Measurements from ENCODE around the gene UBALD2.
"Not testable (repeated sequence)": the region's sequence is repeated elsewhere in the genome, so short reads cannot be mapped to it uniquely, and the experiment has no call there.

The UBALD2 gene

DNA sequence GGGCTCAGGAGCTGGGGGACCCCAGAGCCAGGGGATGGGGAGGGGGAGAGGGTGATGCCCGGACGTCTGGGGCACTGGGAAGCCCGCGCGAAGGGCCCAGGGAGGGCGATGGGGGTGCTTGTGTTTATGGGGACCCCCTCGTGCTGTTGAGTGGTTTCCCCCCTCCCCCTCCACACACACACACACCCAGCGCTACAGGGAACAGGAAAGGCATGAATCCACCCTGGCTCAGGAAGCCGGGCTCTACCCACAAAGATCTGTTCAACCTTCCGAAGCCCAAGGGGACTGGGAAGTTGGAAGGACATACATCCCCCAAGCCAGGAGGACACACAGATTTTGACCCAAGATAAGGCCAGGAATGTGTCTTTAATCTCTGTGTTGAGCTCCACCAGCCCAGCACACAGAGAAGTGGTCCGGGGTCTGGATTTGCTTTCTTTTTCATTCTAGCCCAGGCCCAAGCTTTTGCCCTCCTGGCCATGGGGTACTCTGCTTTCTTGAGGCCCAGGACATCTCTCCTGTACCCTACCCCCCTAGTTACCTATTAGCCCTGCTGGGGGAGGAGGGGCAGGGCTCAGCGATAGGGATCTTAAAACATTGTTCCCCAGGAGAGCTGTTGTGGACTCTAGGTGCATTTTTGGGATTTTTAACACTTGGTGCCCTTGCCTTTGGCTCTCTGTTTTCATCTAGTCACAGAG is 1.2 kb downstream of the UBALD2 start:
- DNase-seq: peak in 2 of 6 experiments; percentile 32 to 36

DNA sequence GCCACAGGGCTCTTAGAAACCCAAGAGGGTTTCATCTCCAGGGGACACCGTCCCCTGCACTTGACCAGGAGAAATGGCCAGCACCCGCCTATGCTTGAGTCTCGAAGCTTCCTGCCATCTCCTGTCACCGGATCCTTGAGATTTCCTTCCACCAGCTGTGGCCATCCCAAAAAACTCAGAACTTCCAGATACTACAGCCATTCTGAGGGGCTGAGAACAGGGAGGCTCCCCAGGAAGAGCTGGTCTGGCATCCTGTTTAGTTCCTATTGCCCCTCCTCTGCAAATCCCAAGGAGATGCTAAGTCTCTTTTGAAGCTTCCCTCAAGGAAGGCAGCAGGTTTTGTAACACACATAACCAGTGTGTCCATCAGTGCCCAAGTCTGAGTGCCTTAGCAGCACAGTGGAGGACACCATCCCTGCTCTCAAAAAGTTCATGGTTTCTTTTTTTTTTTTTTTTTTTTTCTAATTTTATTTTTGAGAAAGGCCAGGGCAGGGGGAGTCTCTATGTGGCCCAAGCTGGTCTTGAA is 2.0 kb downstream of the UBALD2 start:
- DNase-seq: no peak

DNA sequence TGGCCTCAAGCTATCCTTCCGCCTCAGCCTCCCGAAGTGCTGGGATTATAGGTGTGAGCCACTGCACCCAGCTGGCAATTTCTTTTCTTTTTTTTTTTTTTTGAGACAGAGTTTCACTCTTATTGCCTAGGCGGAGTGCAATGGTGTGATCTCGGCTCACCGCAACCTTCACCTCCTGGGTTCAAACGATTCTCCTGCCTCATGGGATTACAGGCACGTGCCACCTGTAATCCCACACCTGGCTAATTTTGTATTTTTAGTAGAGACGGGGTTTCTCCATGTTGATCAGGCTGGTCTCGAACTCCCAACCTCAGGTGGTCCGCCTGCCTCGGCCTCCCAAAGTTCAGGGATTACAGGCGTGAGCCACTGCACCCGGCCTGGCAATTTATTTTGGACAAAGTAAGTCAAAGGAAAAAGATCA is 2.4 kb downstream of the UBALD2 start:
- DNase-seq: not testable (repeated sequence)

DNA sequence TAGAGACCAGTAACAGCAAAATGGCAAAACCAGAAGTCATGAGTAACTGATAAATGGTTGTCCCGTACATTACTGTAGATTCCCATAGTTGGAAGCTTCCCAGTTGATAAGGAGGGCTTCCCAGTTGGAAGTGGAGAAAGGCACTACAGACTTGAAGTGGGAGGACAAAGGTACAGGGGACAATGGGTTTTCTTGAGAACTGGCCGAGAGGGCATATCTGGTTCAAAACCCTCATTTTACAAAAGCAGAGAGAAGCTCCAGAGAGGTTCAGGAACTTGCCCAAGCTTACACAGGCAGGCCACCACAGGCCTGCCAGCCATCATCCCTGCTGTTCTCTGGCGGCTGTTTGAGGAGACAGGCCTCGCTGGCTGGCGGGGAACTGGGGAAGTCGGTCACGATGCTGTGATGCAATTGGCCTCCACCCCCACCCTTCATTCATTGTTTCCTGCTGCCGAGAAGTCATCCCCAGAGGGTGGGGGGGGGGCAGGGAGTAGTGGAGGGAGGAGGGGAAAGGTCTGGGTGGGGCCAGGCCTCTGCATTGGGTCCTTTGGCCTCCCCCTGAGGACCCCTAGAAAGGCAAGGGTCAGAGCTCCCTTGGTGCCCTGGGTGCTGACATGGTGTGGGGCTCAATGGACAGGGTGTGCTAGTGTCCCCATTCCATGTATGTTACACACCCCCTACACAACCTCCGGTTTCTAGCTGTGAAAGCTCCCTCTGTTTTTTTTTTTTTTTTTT is 3.0 kb downstream of the UBALD2 start:
- DNase-seq: peak; percentile 47 to 61 (median 55)

DNA sequence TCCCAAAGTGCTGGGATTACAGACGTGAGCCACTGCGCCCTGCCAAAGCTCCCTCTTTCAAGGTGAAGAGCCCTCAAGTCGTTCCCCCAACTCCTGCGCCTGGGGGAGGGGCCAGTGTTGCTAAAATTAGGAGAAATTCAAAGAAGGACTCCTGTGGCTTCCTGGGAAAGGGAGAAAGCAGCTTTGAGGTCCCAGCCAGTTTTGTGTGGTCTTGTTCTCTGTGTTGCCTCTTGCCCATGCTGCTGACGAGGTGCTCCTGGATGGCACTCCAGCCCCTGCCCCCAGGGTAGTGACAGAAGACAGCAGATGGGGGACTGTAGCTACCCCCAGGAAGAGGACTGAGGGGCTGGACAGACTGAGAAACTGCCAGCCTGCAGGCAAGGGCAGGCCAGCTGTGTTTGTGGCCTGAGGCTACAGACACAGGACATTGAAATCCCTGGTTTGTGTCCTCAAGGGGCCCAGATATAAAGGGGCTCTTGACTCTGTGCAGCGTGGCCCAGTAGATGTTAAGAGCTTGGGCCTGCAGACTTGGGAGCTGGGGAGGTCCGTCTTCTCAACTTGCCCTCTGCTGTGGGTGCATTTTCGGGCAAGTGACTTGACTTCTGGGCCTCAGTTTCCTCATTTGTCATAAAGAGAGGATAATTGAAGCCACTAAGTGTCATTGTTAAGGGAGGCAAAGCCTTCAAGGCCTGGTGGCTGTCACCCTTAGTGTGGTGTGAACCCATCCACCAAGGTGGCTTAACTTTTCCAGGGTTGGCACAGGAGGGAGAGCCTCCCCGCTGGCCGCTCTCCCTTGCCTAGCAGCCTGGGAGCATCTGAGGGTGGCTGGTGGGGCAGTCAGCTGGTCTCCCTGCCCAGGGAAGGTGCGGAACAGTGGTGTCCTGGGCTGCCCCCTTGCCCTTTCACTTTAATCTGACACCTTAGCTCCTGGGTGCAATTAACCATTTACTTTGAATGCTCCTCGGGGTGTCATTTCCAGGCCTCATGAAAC is 4.1 kb downstream of the UBALD2 start:
- DNase-seq: peak in 1 of 6 experiments; percentile 13

DNA sequence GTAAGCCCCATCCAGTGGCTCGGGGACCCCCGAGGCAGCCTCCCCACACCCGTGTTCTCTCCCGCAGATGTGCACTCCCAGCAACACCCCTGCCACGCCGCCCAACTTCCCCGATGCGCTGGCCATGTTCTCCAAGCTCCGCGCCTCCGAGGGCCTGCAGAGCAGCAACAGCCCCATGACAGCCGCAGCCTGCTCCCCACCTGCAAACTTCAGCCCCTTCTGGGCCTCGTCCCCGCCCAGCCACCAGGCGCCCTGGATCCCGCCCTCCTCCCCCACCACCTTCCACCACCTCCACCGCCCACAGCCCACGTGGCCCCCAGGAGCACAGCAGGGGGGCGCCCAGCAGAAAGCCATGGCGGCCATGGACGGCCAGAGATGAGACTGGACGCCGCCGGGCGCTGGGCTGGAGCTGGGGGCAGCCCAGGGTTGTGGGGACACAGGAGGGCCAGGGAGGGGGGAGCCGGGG is 5.0 kb downstream of the UBALD2 start:
- DNase-seq: peak in 2 of 6 experiments; percentile 11 to 31

DNA sequence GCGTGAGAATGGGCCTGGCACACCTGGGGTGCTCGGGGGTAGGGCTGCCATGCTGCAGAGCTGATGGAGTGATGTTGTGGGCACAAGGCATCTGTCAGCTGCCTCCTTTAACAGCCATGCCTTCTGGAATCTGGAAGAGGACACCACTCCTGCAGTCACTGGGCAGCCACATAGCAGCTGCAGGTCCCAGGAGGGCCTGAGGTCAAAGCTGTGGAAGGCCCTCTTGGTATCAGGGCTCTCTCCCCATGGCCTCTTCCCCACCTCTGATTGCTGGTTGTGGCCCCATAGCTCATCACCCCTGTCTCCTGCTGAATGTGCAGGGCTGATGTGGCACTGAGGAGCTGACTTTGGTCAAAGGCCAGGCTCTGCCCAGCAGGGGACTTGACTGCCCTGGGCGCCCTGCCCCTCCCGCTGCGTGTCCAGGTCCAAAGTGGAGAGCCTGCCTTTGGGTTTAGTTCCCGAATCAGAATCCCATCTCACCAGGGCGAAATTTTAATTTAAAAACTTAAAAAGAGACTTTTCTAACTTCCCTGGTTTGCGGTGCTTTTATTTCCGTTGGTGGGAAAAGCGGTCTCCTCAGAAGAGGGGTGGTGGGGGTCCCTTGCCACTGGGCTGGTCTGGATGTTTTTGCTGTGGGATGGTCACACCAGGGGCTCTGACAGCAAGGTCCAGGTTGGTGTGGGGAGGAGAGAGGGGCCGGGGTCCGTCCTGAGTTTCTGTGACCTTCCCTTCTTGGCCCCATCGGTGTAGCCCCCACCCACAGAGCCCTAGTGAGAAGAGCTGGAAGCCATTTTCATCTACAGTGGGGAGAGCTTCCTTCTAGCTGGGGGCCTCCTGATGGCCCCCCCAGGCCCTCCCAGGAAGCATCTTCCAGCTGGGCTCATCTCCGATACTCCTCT is 5.9 kb downstream of the UBALD2 start:
- peak in 4 of 6 experiments; percentile 19 to 43 (median 36) for DNase-seq

DNA sequence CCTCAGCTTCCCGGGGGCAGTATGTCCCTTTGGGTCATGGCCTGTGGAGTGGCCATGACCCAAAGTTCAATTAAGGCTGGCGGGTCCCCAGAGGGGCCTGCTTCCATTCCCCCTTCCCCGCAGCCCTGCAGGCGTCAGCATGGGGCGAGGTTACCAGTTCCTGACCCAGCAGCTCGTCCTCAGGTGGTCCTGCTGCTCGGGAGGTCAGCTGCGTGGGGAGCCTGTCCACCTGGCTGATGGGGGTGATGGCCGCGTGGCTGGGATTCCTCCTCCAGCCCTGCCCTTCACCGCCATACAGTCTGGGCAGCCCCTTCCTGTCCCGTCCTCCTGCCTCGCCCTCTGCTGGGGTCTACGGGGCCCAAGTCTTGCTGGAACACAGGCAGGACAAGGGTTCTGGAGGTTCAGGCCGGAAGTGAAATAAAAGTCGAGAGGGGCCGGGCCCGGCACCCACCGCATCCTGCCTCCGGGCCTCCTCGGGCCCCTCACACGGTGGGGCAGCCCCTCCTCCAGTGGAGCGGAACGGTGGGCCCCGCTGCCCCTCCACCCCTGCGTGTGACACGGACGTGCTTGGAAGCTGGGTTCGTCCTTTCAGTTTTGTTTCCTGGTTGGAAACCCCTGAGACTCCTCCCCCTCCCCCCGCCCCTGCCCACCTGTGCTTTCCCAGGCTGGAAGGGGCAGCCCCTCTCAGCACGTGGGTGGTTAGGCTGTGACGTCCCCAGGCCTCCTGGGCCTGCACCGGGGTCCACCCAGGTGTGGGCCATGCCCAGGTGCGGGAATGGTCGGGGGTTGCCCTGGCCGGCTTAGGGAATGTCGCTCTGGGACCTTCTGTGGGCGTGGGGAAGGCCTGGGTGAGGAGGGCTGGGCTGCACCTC is 6.8 kb downstream of the UBALD2 start:
- DNase-seq: peak; percentile 51 to 73 (median 64)

DNA sequence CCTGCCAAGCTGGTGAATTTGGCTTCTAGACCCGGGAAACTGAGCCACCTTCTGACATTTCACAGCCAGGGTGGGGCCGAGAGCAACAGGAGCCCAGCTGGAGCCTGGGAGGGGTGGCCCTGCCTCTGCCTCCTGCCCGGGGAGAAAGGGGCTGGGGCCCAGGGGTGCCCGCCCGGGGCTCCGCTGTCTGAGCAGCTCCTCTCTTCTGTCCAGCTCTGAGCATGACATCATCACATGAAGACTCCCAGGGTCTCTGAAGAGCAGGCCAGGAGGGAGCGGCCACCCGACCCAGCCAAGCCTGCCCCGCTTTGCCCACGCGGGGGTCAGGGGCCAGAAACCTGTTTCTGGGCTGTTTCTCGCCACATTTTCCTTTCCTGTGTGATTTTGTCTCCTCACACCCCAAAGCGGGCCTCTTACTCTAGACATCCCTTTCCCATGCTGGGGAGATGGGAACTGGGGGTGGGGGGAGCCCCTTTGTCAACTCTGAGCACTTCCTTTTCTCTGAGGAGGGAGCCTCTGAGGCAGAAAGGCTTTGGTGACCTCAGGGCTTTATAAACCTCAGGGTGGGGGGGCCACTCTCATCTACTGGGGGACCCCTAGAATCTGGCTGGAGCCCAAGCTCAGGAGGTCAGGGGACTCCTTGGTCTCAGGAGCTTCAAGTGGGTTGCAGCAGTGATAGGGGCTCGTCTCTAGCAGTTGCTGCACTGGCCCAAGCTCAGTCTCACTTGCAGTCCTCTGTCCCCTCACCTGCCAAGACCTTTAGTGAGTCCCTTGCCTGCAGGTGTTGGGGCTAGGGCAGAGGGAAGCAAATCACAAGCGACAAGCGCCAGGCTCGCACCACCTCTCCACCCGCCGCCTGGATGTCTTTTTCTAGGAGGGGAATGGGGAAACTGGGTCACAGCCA is 7.6 kb downstream of the UBALD2 start:
- DNase-seq: peak in 4 of 6 experiments; percentile 9 to 67 (median 46)

DNA sequence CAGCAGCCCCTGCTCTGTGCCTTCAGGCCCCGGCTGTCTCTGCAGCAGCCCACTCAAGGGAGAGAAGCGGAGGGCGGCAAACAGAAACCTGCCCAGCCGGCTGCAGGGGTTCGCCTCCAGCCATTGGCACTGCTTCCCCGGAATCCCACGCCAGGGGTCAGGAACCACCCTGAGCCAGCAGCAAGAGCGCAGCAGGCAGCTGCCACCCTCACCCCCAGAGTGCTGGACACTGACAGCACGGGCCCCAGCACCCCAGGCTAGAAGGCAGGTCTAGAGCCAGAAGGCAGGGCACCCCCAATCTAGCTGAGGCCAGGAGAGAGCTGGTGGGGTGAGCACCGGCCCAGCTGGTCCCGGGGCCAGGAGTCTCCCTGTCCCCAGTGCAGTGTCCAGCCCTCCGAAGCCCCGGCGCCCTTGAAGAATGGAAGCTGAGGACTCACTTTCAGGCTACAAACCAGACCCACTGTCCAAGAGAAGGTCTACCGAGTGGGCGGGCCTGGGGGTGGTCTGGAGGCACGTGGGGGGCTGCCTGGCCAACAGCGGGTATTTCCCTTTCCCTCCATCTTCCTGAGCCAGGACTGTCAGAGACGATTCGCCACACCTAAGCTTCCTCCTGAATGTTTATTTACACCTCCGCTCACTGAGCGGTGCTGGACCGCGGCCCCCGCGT is 8.4 kb downstream of the UBALD2 start:
- DNase-seq: peak in 1 of 6 experiments; percentile 30

DNA sequence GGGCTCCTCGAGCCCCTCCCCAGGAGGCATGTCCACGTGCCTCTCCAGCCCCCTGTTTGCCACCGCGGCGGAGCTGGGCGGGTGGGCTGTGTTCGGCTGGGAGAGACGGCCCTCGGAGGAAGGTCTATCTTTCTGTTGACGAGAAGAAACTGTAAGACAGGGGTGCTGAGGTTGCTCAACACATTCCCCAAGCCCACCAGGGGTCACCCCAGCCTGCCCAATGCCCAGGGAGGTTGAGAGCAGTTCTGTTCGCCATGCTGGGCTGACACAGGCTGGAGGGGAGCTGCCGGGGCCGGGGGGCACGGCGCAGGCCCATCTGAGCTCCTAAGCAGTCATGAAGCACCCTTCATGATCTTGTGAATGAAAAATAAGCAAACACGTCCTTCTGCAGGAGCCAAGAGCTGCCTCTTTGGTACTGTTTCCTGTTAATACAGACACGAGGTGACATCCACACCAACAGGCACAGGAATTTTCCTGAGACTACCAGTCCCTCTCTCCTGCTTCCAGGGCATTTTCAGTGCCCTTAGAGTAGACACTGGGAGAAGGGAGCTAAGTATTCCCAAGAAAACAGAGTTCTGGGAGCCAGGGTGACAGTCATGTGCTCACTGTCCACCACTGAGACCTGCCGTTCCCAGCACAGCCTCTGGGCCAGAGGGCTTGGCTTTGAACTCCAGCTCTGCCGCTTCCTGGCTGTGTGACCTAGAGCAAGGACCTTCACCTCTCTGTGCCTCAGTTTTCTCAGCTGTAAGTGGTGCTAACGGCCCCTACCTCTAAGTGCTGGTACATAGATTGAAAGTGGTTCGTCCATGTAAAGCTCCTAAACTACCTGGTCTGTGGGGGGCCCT is 9.2 kb downstream of the UBALD2 start:
- DNase-seq: peak in 3 of 6 experiments; percentile 6 to 39 (median 34)

DNA sequence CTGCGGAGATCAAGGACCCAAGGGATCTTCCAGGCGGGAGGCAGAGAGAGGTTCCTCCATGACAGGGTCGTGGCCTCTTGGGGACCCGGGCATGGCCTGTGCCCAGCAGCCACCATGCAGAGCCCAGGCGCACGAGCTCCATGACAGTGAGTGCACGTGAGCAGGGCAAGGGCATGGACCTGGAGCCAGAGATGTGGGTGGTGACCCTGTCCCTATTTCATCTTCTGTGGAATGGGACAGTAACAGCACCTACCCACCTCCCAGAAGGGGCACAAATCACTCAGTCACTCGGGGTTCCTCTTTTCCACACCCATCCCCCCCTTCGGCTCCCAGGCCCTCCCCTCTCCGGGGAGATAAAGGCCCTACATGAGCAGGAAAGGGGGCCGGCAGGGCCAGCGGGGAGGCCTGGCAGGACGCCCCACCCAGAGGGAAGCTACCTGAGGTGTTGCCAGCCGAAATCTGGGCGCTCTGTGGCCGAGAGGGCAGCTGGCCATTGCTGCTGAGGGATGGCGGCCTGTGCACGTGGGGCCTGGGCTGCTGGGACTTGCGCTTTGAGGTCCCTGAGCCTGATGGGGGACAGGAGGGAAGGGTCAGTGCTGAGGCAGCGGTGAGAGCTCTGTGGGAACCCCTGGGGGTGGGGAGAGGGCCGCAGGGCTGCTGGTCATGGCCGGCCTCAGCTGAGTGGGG is 10.4 kb downstream of the UBALD2 start:
- no peak for DNase-seq

DNA sequence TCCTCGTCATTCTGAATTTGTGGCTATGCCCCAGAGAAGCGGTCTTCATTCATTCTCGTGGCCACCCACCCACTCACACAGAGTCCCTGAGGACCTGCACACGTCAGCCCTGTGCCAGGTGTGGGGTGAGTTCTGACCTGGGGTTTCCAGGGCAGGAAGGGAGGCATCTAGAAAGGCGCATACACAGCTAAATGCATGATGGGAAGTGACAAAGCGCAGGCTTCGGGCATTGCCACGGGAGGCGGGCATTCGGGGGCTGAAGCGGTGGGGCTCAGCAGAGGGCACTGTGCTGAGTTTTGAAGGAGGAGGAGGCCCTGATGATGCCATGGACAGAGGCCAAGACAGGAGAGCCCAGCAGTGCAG is 10.9 kb downstream of the UBALD2 start:
- no peak for DNase-seq

DNA sequence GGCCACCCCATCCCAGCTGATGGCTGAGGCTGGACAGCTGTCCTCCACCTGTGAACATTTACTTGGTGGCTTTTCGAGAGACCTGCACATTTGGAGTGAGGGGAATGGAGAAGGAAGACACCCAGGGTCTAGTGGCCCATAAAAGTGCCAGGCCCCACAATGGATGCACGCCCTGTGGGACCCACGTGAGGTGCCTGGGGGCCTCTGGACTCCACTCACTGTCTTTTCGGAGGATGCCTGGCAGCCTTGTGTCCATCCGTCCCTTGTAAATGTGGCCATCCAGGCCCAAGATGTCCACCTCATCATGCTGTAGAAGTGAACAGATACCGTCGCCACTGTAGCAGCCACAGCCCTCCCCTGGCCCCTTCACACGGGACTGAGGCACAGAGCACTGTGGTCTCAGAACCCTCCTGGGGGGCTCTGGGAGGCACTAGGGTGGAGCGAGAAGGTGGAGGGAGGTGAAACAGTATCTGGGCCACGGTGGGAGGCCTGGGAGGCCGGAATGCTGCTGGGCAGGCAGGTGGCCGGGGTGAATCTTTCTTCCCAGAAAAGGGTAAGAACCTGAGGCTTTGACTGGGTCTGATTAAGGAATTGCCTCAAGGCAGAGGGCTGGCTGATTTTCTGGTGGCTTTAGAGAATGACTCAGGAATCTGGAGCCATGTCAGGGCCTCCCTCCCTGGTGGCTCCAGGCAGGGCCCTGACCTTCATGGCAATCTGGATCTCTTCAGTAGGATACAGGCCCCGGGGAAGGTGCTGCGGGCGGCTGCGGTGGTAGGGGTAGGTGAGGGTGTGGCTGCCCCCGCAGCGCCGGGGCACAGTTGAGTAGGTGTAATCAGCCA is 11.5 kb downstream of the UBALD2 start:
- DNase-seq: no peak

DNA sequence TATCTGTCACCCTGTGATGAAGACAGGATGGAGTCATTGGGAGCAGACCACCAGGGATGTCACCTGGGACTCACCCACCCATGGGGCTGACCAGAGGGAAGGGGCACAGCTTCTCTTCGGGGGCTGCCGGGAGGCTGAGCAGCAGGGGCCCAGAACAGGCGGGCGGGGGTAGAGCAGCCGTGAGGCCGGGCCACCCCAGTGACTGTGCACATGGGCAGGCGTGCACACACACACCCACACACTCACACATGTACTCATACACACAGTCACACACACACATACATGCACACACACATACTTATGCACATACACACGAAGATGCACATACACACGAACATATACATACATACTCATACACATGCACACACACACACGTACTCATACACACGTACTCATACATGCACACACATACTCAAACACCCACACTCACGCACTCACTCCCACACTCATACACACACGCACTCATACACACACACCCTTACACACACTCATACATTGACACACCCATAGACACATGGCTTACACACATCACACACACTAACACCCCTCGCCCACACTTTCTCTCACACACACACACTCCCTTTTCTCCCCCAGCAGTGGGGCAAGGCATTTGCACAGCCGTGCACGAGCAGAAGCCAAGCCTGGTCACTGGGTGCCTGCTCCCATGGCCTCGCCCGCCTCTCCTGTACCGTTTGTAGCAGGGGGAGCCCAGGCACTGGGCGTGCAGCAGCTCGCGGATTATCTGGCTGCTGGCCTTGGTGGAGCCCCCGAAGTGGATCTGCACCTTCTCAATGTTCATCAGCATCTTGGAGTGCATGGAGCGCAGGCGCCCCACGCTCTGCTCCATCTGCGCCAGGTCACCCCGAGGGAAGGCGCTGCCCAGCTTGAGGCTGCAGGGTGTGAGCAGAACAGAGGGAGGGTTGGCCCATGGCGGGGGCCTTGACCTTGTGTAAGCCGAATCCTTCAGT is 12.4 kb downstream of the UBALD2 start:
- no peak for DNase-seq
